Stomach (tissue), 4 donors: ENCODE results near the gene TAF6.

Experiments
- CTCF ChIP-seq, 7 experiments: fragments of 450-650 bp in 4 of 7; fragments of 200-600 bp in 3 of 7; sonication (generic) in 3 of 7; IDR thresholded peaks; one replicate each; pipeline ENCODE4 v1.5.1; 2016 to 2019; ENCODE audit warnings: antibody characterized with exemption in 7 of 7, control low read depth in 2 of 7, mild to moderate bottlenecking in 1 of 7
- POLR2A ChIP-seq, 4 donors: fragments of 450-650 bp; IDR thresholded peaks; one replicate each; pipeline ENCODE4 v1.6.1; 2016; ENCODE audit warnings: antibody characterized with exemption in 4 of 4, control low read depth in 2 of 4, mild to moderate bottlenecking in 1 of 4, moderate library complexity in 1 of 4
- POLR2AphosphoS5 ChIP-seq, 3 donors: sonication (generic); formaldehyde crosslinking; IDR thresholded peaks; one replicate each; pipeline ENCODE4 v1.6.1; 2016; ENCODE audit warnings: antibody characterized with exemption in 3 of 3

- TF ChIP-seq CTCF (IDR thresholded peaks at IDR 0.05) (no peak), POLR2A (IDR thresholded peaks at IDR 0.05) (no peak), POLR2AphosphoS5 (IDR thresholded peaks at IDR 0.05) (no peak)
These were observed 42.0 kb downstream of the TAF6 start for GRCh38 chr7:100077205-100077604.
